GM10266 (cell line): ENCODE data around the gene AFDN.

ENCODE experiments used
- DNase-seq: peaks from one replicate; pipeline ENCODE4 v3.0.0; 2012; ENCODE audit errors: extremely low spot score
- TF ChIP-seq, protein P1 (sequence below): IDR thresholded peaks from 2 replicates; pipeline ENCODE4 v1.5.1; 2012; ENCODE audit warnings: mild to moderate bottlenecking, low read depth; ENCODE audit not compliant: control insufficient read depth, insufficient read depth; ENCODE audit errors: missing control alignments

AFDN gene

DNA sequence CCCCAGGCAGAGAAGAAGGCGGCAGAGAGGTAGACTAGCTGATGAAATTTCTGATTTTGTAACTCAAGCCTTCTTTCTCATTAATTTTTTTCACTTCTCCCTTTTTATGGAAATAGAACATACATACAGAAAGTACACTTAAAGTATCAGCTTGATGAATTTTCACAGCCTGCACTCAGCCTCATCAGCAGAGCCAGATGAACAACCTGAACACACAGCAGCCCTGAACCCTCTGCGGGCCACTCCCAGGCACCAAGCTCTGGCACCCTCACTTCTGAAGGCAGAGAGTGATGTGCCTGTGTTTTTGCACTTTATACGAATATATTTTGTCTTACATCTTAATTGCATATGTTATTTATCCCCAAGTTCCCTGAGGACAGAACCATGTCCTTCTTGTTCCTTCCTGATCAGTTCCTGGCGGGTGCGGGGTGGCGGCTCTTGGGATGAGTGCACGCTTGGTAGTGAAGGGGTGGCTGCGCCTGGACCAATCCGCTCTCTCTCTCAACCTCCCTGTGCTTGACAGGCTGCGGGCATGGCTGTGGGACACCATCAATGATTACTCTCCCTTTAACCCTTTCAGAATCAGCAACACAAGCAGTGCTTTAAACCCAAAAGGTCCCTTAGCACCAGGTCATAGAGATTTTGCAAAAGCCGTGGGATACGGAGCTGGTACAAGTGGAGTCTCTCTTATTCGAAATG lies 34.8 kb upstream of the AFDN start:
- DNase-seq = no peak
- TF ChIP-seq, protein P1, sequence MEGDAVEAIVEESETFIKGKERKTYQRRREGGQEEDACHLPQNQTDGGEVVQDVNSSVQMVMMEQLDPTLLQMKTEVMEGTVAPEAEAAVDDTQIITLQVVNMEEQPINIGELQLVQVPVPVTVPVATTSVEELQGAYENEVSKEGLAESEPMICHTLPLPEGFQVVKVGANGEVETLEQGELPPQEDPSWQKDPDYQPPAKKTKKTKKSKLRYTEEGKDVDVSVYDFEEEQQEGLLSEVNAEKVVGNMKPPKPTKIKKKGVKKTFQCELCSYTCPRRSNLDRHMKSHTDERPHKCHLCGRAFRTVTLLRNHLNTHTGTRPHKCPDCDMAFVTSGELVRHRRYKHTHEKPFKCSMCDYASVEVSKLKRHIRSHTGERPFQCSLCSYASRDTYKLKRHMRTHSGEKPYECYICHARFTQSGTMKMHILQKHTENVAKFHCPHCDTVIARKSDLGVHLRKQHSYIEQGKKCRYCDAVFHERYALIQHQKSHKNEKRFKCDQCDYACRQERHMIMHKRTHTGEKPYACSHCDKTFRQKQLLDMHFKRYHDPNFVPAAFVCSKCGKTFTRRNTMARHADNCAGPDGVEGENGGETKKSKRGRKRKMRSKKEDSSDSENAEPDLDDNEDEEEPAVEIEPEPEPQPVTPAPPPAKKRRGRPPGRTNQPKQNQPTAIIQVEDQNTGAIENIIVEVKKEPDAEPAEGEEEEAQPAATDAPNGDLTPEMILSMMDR = no peak

DNA sequence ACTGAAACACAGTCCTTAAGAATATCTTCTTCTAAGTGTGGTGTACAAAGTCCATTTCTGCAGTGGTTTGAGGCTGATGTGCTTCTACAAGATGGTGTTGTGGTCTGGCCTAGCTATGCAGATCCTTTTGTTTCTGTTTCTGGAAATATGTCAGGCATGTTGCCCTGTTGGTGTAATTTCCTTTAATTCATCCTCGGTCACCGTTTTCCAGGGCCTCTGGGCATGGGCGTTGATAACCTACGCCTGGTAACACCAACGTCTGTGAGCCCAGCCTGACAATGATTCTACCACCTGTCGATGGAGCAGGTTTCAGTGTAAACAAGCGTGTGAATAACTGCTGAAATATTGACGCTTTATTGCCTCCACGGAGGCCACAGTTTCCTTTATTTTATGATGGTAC lies 33.3 kb upstream of the AFDN start:
- no peak for DNase-seq
- TF ChIP-seq, protein P1 = no peak

DNA sequence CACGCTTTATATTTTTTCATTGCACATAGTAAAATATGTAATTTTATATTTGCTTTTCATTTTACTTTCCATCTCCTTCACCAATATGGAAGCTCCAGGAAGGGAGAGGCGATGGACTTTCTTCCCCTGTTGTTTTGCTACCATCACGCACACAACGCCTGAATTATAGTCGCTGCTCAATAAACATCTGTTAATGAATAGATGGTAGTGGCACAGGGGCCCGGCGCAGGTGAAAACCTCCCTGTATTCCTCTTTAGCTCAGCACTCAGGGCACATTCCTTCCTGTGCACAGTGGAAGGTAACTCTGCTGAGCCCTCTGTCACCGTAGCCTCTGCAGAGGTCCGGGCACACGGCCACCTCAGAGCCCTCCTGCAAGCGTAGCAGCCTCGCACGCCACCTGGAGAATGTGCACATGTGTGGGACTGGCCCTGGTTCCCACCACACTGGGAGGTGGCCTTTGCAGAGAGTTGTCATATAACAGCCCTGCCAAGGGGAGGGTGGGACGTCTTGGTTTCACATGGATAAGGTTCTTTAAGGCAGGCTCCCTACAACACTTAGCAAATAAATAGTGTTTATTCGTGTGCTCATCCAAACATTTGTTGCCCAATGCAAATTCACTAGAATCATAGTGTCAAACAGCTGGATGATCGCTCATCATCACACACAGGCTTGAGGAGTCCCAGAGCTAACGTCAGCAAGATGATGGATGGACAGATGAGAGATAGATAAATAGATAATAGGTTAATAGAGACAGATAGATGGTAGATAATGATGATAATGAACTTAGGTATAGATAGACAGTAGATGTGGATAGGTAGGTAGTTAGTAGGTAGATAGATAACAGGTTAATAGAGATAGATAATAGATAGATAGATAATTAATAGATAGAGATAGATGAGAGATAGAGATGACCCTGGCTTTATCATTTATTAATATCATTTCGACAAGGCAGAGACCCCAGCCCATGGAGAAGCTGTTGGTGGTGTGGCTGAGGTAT lies 32.3 kb upstream of the AFDN start:
- DNase-seq = no peak
- TF ChIP-seq, protein P1 = no peak

DNA sequence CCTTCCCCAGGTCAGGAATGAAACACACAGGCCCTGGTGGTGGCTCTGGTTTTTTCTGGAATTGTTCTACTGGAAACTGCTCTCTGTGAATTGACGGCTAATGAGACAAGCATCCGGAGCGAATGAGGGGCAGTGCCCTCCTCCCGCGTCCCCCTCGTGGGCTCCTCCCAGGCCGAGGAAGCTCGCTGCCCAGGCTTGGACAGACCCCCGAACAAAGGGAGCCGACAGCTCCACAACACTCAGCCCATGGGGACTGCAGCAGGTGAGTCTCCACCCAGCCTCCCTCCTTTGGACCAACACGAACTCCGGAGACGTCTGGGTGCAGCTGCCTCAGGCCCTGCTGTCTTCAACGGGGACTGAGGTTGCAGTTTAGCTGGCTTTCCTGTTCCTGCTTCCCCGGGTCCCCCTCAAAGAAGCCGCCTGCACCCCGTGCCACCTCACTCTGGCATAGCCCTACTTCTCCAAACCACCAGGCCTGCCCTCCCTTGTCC lies 31.3 kb upstream of the AFDN start:
- TF ChIP-seq, protein P1 = no peak
- DNase-seq = no peak

DNA sequence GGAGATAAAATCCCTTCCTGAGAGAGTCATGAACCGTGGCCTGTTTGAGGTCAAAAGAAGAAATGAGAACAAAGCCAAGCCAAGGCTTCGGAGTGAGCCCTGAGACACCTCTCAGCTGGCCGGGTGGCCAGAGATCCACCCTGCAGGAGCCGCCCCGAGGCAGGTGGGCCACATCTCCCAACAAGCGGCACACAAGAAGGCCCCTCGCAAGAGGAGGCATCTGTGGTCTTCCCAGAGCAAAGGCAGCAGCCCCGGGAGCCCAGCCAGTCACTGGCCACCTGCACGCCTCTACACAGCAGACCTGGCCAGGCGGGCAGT lies 30.9 kb upstream of the AFDN start:
- no peak for DNase-seq
- TF ChIP-seq, protein P1 = no peak

DNA sequence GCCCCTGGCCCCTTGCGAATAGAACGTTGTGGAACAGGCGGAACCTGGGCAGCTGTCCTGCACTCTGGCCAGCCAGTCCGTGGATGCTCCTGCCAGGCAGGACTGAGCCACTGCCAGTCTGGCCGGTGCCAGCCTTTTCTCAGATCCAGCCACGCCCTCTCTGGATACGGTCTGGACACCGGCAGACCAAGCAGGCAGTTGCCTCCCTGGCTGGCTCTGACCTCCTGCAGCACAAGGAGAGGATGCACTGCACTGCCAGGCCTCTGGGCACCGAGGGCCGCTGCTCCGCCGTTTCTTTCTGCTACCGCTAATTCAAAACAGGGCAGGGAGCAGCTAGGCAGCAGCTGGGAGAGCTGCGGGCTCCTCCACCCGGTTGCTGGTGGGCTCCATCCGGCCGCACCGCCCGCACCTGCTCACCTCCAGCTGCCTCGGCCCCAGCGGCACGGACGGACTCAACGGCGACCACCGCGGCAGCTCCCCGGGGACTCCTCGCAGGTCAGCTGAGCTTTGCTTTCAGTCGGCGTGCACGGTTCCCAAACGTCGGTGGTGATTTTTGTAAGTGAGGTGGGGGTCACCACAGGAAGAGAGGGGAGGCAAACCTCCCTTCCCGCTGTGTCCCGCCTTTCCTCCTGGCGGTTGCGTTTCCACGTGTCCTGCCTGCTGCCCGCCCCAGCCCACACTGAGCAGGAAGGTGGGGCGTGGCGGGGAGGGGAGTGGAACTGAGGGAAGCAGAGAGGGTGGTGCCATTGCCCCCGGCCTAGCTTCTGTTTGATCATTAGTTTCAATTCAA lies 30.3 kb upstream of the AFDN start:
- DNase-seq = no peak
- TF ChIP-seq, protein P1 = no peak
